NT2/D1 (cell line): ENCODE data around the gene LAMA5.

Source experiments
- SUZ12 ChIP-seq: IDR thresholded peaks from 2 replicates; pipeline ENCODE4 v1.6.1; 2011; ENCODE audit not compliant: insufficient read length, insufficient read depth; ENCODE audit errors: extremely low read depth
- YY1 ChIP-seq: IDR thresholded peaks from 2 replicates; pipeline ENCODE4 v1.6.1; 2011; ENCODE audit not compliant: insufficient read length, insufficient read depth
- ZNF274 ChIP-seq: IDR thresholded peaks from 2 replicates; pipeline ENCODE4 v1.6.1; 2011; ENCODE audit warnings: mild to moderate bottlenecking, low read depth, low read length

- TF ChIP-seq YY1 (no peak), SUZ12 (no peak), ZNF274 (no peak)
Measured at GRCh38 chr20:62334881-62335280, 32.2 kb downstream of the LAMA5 start.
